Activated naive CD4-positive, alpha-beta T cell treated with Interleukin-2 at 50 U/mL for 16 hours (primary cell): Measurements from ENCODE around the gene TMEM150B.
"Not testable (repeated sequence)": the region's sequence is repeated elsewhere in the genome, so short reads cannot be mapped to it uniquely, and the experiment has no call there.

Source experiments
- DNase-seq: peaks from one replicate; pipeline ENCODE4 v3.0.0-alpha.2; 2020

TMEM150B gene

GRCh38 chr19:55333870-55334269, 8.7 kb upstream of the TMEM150B start:
- no peak for DNase-seq

GRCh38 chr19:55329791-55330190, 4.7 kb upstream of the TMEM150B start:
- not testable (repeated sequence) for DNase-seq

DNA sequence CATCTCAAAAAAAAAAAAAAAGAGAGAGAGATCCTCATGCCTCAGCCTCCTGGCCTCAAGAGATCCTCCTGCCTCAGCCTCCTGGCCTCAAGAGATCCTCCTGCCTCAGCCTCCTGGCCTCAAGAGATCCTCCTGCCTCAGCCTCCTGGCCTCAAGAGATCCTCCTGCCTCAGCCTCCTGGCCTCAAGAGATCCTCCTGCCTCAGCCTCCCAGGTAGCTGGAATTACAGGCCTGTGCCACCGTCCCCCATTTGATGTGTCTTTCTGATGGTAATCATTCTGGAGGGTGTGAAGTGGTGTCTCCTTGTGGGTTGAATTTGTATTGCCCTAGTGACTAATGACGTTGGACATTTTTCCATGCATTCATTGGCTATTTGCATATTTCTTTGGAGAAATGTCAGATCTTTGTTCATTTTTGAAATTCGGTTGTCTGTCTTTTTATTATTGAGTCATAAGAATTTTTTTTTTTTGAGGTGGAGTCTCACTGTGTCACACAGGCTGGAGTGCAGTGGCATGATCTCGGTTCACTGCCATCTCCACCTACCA, 3.7 kb upstream of the TMEM150B start:
- DNase-seq: not testable (repeated sequence)

DNA sequence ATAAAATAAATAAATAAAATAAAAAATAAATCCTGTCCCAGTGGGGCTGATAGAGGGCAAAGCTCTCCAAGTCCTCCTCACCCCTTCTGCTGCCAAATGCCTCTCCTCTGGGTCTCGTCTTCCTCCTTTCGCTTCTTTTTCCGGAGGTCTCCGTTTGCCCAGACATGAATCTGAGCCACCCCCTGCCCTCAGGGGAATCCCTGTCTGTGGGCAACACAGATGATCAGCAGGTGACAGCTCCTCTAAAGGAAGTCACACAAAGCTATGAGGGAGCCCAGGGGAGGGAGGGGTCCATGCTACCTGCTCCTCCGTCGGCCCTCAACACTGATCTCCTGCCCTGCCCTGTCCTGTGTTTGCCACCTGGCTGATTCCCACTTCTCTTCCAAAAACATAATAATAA, 479 bp downstream of the TMEM150B start:
- no peak for DNase-seq

GRCh38 chr19:55322204-55322885, 2.8 kb downstream of the TMEM150B start:
- DNase-seq: no peak

GRCh38 chr19:55321466-55322137, 3.5 kb downstream of the TMEM150B start:
- no peak for DNase-seq

DNA sequence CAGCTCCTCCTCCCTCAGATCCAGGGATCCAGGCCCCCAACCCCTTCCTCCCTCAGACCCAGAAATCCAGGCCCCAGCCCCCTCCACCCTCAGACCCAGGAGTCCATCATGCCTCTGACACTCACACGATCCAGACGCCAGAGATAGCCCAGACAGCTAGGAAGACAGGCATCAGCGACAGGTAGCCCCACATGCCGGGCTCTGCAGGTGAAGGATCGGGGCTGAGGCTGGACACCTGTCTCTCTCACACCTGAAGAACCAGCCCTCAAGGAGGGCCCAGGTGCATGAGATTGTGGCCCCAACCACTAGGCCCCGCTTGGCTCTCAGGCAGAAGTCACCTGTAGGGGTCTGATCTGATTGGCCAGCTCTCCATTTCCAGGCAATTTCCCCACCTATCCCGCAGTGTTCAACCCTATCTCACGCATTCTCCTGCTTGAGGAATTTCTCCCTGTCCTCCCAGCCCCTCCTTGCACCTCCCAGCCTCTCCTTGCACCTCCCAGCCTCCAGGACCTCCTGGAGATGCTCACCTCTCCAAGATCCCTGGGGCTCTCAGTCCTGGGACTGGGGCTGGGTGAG, 4.2 kb downstream of the TMEM150B start:
- no peak for DNase-seq

GRCh38 chr19:55319785-55320184, 5.4 kb downstream of the TMEM150B start:
- DNase-seq: no peak

- DNase-seq: no peak
Observed at GRCh38 chr19:55316646-55317045, 8.5 kb downstream of the TMEM150B start.

- DNase-seq: no peak
Observed at GRCh38 chr19:55315956-55316525, 9.1 kb downstream of the TMEM150B start.

- no peak for DNase-seq
Observed at GRCh38 chr19:55314396-55314795, 10.7 kb downstream of the TMEM150B start.

DNA sequence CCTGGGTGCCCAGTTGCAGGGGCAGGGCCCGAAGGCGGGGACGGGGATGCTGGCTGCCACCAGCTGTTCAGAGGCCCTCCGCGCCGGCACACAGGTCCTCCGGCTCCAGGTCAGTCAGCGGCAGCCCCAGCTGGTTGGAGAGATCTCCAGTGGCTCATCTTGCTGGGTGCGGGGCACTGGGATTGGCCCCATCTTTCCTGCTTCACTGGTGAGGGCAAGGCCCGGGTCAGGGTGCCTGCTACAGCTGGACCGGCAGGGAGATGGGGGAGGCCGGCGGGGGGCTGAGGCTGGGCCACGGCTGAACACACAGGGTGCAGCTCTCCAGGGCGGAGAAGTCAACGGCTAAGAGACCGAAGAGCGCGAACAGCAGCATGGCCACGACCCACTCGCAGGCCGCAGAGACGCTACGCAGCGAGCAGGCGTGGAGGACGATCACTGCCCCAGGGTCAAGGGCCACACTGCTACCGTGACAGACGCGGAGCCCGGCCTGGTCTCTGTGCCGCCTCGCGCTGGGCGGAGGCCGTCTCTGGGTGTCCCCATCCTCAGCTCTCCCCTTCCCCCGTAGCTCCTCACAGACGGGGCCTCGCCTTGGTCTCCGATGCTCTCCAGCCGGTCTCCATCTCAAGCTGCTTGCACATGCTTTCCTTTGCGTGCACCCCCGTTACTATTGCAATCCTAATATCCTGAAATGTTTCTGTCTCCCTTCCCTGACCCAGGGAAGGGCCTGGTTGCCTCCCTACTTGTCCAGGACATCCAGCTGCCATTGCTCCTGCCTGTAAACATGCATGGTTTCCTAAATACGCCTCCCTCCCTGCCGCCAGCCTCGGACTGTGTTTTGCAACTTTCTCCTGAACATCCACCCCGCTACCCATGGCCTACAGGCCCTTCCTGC, 12.3 kb downstream of the TMEM150B start:
- no peak for DNase-seq

DNA sequence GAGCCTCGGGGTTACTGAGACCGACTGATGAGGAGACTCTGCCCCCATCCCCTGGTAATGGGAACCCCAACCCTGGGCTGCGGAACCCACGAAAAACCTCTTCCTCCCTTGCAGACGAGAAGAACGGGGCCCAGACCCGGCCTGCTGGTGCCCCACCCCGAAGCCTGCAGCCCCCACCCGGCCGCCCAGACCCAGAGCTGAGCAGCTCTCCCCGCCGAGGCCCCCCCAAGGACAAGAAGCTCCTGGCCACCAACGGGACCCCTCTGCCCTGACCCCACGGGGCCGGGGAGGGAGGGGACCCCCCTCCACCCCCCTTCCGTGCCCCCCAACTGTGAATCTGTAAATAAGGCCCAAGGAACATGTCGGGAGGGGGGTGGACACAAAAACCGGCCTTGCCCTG, 13.3 kb downstream of the TMEM150B start:
- no peak for DNase-seq

- no peak for DNase-seq
Observed at GRCh38 chr19:55311397-55311796, 13.7 kb downstream of the TMEM150B start.

DNA sequence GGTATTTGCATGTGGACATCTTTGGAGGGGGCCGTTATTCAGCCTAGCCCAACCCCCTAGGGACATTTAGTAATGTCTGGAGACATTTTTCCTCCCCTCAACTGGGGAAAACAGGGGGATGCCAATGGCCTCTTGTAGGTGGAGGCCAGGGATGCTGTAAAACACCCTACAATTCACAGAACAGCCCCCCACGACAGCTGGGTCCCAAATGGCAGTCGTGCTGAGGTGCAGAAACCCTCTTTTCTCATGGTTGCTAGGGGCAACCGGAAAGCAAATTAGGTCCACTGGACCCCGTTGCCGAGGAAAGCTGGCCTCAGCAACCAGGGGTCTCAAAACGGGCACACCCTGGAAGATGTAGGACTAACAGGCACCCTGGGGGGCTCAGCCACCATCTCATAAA, 14.6 kb downstream of the TMEM150B start:
- no peak for DNase-seq

GRCh38 chr19:55309448-55309847, 15.7 kb downstream of the TMEM150B start:
- no peak for DNase-seq

DNA sequence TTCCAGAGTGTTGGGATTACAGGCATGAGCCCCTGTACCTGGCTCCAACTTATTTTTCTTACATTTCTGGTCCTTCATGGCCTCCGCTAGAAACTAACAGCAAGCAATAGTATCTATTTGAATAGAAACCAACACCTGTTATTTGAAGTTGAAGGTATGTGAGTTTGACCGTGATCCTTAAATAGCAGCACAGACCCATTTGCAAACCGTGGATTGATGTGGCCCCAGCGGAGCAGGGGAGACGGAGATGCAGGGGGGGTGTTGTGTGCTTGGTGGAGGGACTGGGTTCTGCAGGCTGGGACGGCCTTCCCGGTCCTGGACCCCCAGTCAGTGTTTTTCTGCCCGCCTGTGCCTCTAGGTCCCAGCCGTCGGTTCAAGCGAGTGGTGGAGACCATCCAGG, 16.9 kb downstream of the TMEM150B start:
- no peak for DNase-seq

DNA sequence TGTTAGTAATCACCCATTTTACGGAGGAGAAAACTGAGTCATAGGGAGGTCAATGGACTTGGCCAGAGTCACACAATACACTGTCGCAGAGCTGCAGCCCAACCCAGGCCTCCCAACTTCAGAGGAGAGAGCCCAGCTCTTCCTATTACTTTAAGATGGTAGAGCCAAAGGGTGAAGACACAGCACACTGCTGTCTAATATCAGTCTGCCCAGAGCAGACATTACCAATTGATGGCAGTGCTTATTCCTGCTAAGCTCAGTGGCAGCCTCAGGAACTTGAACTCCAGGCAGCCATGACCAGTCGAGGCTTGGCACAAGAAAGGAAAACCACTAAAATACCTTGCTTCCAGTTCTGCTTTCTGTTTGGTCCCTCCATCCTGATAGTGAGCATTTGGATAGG, 18.4 kb downstream of the TMEM150B start:
- DNase-seq: no peak

- no peak for DNase-seq
Observed at GRCh38 chr19:55305983-55306562, 19.1 kb downstream of the TMEM150B start.

DNA sequence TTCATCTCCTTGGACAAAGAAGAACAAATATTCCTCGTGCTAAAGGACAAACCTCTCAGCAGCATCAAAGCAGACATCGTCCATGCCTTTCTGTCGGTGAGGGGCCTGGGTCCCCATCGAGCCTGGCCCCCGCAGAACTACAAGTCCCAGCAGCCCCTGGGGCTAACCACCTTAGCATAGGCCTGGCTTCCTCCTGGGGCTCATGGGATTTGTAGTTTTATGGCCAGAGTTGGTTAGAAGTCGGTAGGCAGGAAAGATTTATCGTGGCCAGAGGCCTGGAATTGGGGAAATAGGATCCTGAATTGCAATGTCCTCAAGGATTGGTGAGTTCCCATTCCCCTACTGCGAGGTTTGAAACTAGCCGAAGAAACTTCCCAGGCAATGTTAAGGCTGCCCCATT, 19.6 kb downstream of the TMEM150B start:
- peak; percentile 53 for DNase-seq

DNA sequence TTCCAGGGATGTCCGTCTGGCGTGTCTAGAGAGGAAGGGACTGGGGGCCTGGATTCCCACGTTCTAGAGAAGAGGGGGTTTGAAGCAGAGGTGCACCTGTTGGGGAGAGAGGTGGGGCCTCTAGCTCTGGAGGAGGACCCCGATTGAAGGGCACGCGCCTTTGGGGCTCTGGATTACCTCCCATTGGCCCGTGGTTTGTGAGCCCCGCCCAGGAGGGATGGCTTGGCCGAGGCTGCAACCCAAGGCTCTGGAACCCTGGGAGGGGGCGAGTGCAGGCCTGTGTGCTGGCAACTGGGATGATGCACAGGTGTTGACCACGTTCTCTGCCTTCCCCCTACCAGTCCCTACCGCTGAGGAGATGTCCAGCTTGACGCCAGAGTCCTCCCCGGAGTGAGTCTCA, 20.2 kb downstream of the TMEM150B start:
- no peak for DNase-seq

- no peak for DNase-seq
Observed at GRCh38 chr19:55304279-55304978, 20.7 kb downstream of the TMEM150B start.
